HAP-1 (cell line): Measurements from ENCODE around the gene MSANTD2.
A peak's percentile ranks its signal among the peaks of the same experiment; 100 is the strongest.

Source experiments
- DNase-seq, 2 experiments: peaks; one replicate each; pipeline ENCODE4 v3.0.0-alpha.2; 2016 to 2020; ENCODE audit warnings: low spot score in 2 of 2
- H3K27me3 ChIP-seq: fragments of 250-450 bp; sonication (Bioruptor Pico); 2 replicates; pipeline ENCODE4 v1.5.1; 2020; ENCODE audit warnings: low read depth, mild to moderate bottlenecking, moderate library complexity
- H3K36me3 ChIP-seq: fragments of 250-450 bp; sonication (Bioruptor Pico); replicated peaks from 2 replicates; pipeline ENCODE4 v1.5.1; 2020; ENCODE audit warnings: mild to moderate bottlenecking
- H3K4me1 ChIP-seq: fragments of 250-450 bp; sonication (Bioruptor Pico); 2 replicates; pipeline ENCODE4 v1.5.1; 2020; ENCODE audit warnings: mild to moderate bottlenecking
- H3K4me3 ChIP-seq: fragments of 250-450 bp; sonication (Bioruptor Pico); 2 replicates; pipeline ENCODE4 v1.5.1; 2020; ENCODE audit warnings: mild to moderate bottlenecking, moderate library complexity
- H3K9me3 ChIP-seq: fragments of 250-450 bp; sonication (Bioruptor Pico); 2 replicates; pipeline ENCODE4 v1.5.1; 2020; ENCODE audit warnings: mild to moderate bottlenecking, moderate library complexity
- in situ Hi-C: fragments of 300-500 bp; cut with MboI; formaldehyde crosslinking; loops from 3 replicates; pipeline ENCODE4 v1.14.3; 2020; ENCODE audit warnings: low sequenced_read_pairs, inconsistent platforms, mixed read lengths

Gene MSANTD2

GRCh38 chr11:124760806-124761205, 39.4 kb downstream of the MSANTD2 start:
- H3K27me3 ChIP-seq = no peaks in the 10 kb centered on the region
- in situ Hi-C loops = loop anchor here (5.0 to 10.0 kb wide), 2 partner anchors 74 to 89 kb away; partner anchors contain the start of genes SIAE and SPA17

GRCh38 chr11:124760205-124760652, 40.0 kb downstream of the MSANTD2 start:
- DNase-seq = no peak
- Histone ChIP-seq H3K4me1 (peaks cover 7% of the 10 kb centered on the region; the same call in 1 of the 2 replicates), H3K36me3 (0 out of 2 replicates have a peak, but pooled peaks cover 4% of the 10 kb centered on the region), H3K27me3 (no peaks in the 10 kb centered on the region), H3K9me3 (no peaks in the 10 kb centered on the region), H3K4me3 (no peak overlapping the region)
- in situ Hi-C loops = loop anchor here (5.0 to 10.0 kb wide), 2 partner anchors 75 to 88 kb away; partner anchors contain the start of genes SIAE and SPA17

More at GRCh38 chr11:124760806-124761205, 39.4 kb downstream of the MSANTD2 start:
- 0 out of 2 replicates have a peak, but pooled peaks cover 6% of the 10 kb centered on the region for H3K36me3 ChIP-seq
- H3K4me1 ChIP-seq = peaks cover 7% of the 10 kb centered on the region; the same call in 1 of the 2 replicates
- no peaks in the 10 kb centered on the region for H3K9me3 ChIP-seq
- no peak overlapping the region for H3K4me3 ChIP-seq
- no peak for DNase-seq

GRCh38 chr11:124759266-124760204, 40.7 kb downstream of the MSANTD2 start:
- H3K36me3 ChIP-seq = no peaks in the 10 kb centered on the region
- in situ Hi-C loops = loop anchor here (5.0 to 10.0 kb wide), 2 partner anchors 75 to 87 kb away; partner anchors contain the start of genes SIAE and SPA17
- no peak overlapping the region for H3K4me3 ChIP-seq
- no peaks in the 10 kb centered on the region for H3K27me3 ChIP-seq
- H3K9me3 ChIP-seq = no peaks in the 10 kb centered on the region
- DNase-seq = no peak
- H3K4me1 ChIP-seq = peaks cover 7% of the 10 kb centered on the region; the same call in 1 of the 2 replicates

GRCh38 chr11:124758355-124759265, 41.6 kb downstream of the MSANTD2 start:
- peak; percentile 66 to 90 for DNase-seq
- peaks cover 7% of the 10 kb centered on the region; the same call in 1 of the 2 replicates for H3K4me1 ChIP-seq
- H3K36me3 ChIP-seq = no peaks in the 10 kb centered on the region
- in situ Hi-C loops = no loop called here
- no peaks in the 10 kb centered on the region for H3K27me3 ChIP-seq
- H3K9me3 ChIP-seq = no peaks in the 10 kb centered on the region
- H3K4me3 ChIP-seq = no peak overlapping the region; the same call in 1 of the 2 replicates

- in situ Hi-C loops = no loop called here
- H3K9me3 ChIP-seq = no peaks in the 10 kb centered on the region
- no peaks in the 10 kb centered on the region for H3K36me3 ChIP-seq
- no peak for DNase-seq
- H3K27me3 ChIP-seq = no peaks in the 10 kb centered on the region
- no peak overlapping the region for H3K4me3 ChIP-seq
- peaks cover 7% of the 10 kb centered on the region; the same call in 1 of the 2 replicates for H3K4me1 ChIP-seq
Observed at GRCh38 chr11:124757320-124757719, 42.9 kb downstream of the MSANTD2 start.

- no peaks in the 10 kb centered on the region for H3K9me3 ChIP-seq
- no peaks in the 10 kb centered on the region for H3K36me3 ChIP-seq
- peaks cover 4% of the 10 kb centered on the region; the same call in 1 of the 2 replicates for H3K4me1 ChIP-seq
- H3K4me3 ChIP-seq = no peak overlapping the region
- in situ Hi-C loops = no loop called here
- H3K27me3 ChIP-seq = no peaks in the 10 kb centered on the region
- no peak for DNase-seq
Observed at GRCh38 chr11:124756753-124757227, 43.4 kb downstream of the MSANTD2 start.

GRCh38 chr11:124756033-124756752, 44.0 kb downstream of the MSANTD2 start:
- Histone ChIP-seq H3K4me3 (no peak overlapping the region), H3K4me1 (peaks cover 3% of the 10 kb centered on the region; the same call in 1 of the 2 replicates), H3K27me3 (no peaks in the 10 kb centered on the region), H3K9me3 (no peaks in the 10 kb centered on the region), H3K36me3 (no peaks in the 10 kb centered on the region)
- DNase-seq = no peak
- in situ Hi-C loops = no loop called here

- in situ Hi-C loops = no loop called here
- Histone ChIP-seq H3K9me3 (no peaks in the 10 kb centered on the region), H3K27me3 (no peaks in the 10 kb centered on the region), H3K36me3 (no peaks in the 10 kb centered on the region), H3K4me3 (no peak overlapping the region), H3K4me1 (peaks cover 3% of the 10 kb centered on the region; the same call in 1 of the 2 replicates)
- DNase-seq = no peak
Observed at GRCh38 chr11:124754710-124755109, 45.5 kb downstream of the MSANTD2 start.

- in situ Hi-C loops = no loop called here
- no peak overlapping the region for H3K4me3 ChIP-seq
- DNase-seq = no peak
- H3K27me3 ChIP-seq = no peaks in the 10 kb centered on the region
- H3K4me1 ChIP-seq = peaks cover 3% of the 10 kb centered on the region; the same call in 1 of the 2 replicates
- no peaks in the 10 kb centered on the region for H3K9me3 ChIP-seq
- H3K36me3 ChIP-seq = no peaks in the 10 kb centered on the region
Observed at GRCh38 chr11:124754309-124754708, 45.9 kb downstream of the MSANTD2 start.

GRCh38 chr11:124753624-124754023, 46.6 kb downstream of the MSANTD2 start:
- in situ Hi-C loops = no loop called here
- no peak for DNase-seq

GRCh38 chr11:124753205-124753604, 47.0 kb downstream of the MSANTD2 start:
- no peaks in the 10 kb centered on the region for H3K36me3 ChIP-seq
- H3K4me1 ChIP-seq = no peaks in the 10 kb centered on the region
- in situ Hi-C loops = no loop called here
- H3K9me3 ChIP-seq = no peaks in the 10 kb centered on the region
- no peak for DNase-seq
- no peak overlapping the region for H3K4me3 ChIP-seq
- no peaks in the 10 kb centered on the region for H3K27me3 ChIP-seq

More at GRCh38 chr11:124753624-124754023, 46.6 kb downstream of the MSANTD2 start:
- H3K27me3 ChIP-seq = no peaks in the 10 kb centered on the region
- H3K4me1 ChIP-seq = peaks cover 2% of the 10 kb centered on the region; the same call in 1 of the 2 replicates
- H3K9me3 ChIP-seq = no peaks in the 10 kb centered on the region
- H3K36me3 ChIP-seq = no peaks in the 10 kb centered on the region
- no peak overlapping the region for H3K4me3 ChIP-seq

GRCh38 chr11:124752471-124753102, 47.6 kb downstream of the MSANTD2 start:
- H3K9me3 ChIP-seq = no peaks in the 10 kb centered on the region
- in situ Hi-C loops = no loop called here
- H3K36me3 ChIP-seq = no peaks in the 10 kb centered on the region
- H3K4me3 ChIP-seq = no peak overlapping the region
- no peak for DNase-seq
- no peaks in the 10 kb centered on the region for H3K4me1 ChIP-seq
- no peaks in the 10 kb centered on the region for H3K27me3 ChIP-seq
